Suprapubic skin (tissue), 3 donors: ENCODE results near the gene INCENP.

Experiments
- POLR2A ChIP-seq, 2 donors: fragments of 450-650 bp; IDR thresholded peaks; one replicate each; pipeline ENCODE4 v1.6.1; 2017; ENCODE audit warnings: antibody characterized with exemption in 2 of 2, mild to moderate bottlenecking in 2 of 2, moderate library complexity in 2 of 2
- TF ChIP-seq, protein P1 (sequence below), 2 donors: fragments of 200-600 bp in 1 of 2; fragments of 450-650 bp in 1 of 2; sonication (generic) in 1 of 2; IDR thresholded peaks; one replicate each; pipeline ENCODE4 v1.5.1; 2016 to 2019; ENCODE audit warnings: antibody characterized with exemption in 2 of 2, mild to moderate bottlenecking in 1 of 2, moderate library complexity in 1 of 2

DNA sequence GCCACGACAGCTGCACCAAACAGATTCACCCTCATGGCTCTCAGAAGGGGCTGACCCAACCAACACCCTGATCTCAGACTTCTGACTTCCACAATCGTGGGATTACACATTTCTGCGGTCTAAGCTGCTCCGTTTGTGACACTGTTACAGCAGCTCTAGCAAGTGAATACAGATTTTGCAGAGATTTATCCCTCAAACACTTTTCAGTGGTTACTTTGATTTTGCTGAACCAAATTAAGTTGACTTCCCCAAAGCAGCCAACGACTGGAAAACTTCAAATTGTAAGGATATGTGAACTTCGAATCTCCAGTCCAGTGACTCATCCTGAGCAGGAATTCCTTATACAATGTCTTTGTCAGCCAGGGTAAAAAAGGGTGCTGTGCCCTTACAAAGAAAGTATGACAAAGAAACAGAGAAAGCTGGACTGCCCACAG, 14.8 kb upstream of the INCENP start:
- TF ChIP-seq POLR2A (IDR thresholded peaks at IDR 0.05) = no peak
- TF ChIP-seq, protein P1, sequence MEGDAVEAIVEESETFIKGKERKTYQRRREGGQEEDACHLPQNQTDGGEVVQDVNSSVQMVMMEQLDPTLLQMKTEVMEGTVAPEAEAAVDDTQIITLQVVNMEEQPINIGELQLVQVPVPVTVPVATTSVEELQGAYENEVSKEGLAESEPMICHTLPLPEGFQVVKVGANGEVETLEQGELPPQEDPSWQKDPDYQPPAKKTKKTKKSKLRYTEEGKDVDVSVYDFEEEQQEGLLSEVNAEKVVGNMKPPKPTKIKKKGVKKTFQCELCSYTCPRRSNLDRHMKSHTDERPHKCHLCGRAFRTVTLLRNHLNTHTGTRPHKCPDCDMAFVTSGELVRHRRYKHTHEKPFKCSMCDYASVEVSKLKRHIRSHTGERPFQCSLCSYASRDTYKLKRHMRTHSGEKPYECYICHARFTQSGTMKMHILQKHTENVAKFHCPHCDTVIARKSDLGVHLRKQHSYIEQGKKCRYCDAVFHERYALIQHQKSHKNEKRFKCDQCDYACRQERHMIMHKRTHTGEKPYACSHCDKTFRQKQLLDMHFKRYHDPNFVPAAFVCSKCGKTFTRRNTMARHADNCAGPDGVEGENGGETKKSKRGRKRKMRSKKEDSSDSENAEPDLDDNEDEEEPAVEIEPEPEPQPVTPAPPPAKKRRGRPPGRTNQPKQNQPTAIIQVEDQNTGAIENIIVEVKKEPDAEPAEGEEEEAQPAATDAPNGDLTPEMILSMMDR (IDR thresholded peaks at IDR 0.05) = no peak
